ENCODE measurements around the gene HSBP1L1.

The HSBP1L1 gene

GRCh38 chr18:79938196-79938595 is 26.2 kb upstream of the HSBP1L1 start:
- no peaks in the 10 kb centered on the region for H3K36me3 ChIP-seq (ENCODE audit: control insufficient read depth, insufficient read depth, low read length)

GRCh38 chr18:79939096-79939495 is 25.3 kb upstream of the HSBP1L1 start:
- no peaks in the 10 kb centered on the region for H3K9me3 ChIP-seq (ENCODE audit: control insufficient read depth, insufficient read depth, low read length)
- no peak overlapping the region for H3K4me3 ChIP-seq (ENCODE audit: low read length)

More at GRCh38 chr18:79938196-79938595, 26.2 kb upstream of the HSBP1L1 start:
- Histone ChIP-seq H3K4me1 (ENCODE audit: control insufficient read depth, insufficient read depth, low read length) (no peaks in the 10 kb centered on the region), H3K27me3 (ENCODE audit: control insufficient read depth, insufficient read depth, low read length) (no peaks in the 10 kb centered on the region), H3K9me3 (ENCODE audit: control insufficient read depth, insufficient read depth, low read length) (no peaks in the 10 kb centered on the region), H3K27ac (ENCODE audit: low read length) (no peak overlapping the region), H3K4me3 (ENCODE audit: low read length) (no peak overlapping the region)
- no peak for DNase-seq (ENCODE audit: low read depth, low spot score)
- no CpG with 5 or more reads among the region's 9 CpGs for WGBS (ENCODE audit: insufficient coverage, insufficient read length)

GRCh38 chr18:79940126-79940813 is 24.2 kb upstream of the HSBP1L1 start:
- H3K4me3 ChIP-seq (ENCODE audit: low read length): no peak overlapping the region
- no peak for DNase-seq (ENCODE audit: low read depth, low spot score)
- H3K36me3 ChIP-seq (ENCODE audit: control insufficient read depth, insufficient read depth, low read length): no peaks in the 10 kb centered on the region
- H3K27ac ChIP-seq (ENCODE audit: low read length): no peak overlapping the region
- no peaks in the 10 kb centered on the region for H3K27me3 ChIP-seq (ENCODE audit: control insufficient read depth, insufficient read depth, low read length)
- no peaks in the 10 kb centered on the region for H3K9me3 ChIP-seq (ENCODE audit: control insufficient read depth, insufficient read depth, low read length)
- WGBS (ENCODE audit: insufficient coverage, insufficient read length): no CpG with 5 or more reads among the region's 18 CpGs
- H3K4me1 ChIP-seq (ENCODE audit: control insufficient read depth, insufficient read depth, low read length): no peaks in the 10 kb centered on the region

More at GRCh38 chr18:79939096-79939495, 25.3 kb upstream of the HSBP1L1 start:
- no CpG with 5 or more reads among the region's 5 CpGs for WGBS (ENCODE audit: insufficient coverage, insufficient read length)
- no peaks in the 10 kb centered on the region for H3K36me3 ChIP-seq (ENCODE audit: control insufficient read depth, insufficient read depth, low read length)
- H3K4me1 ChIP-seq (ENCODE audit: control insufficient read depth, insufficient read depth, low read length): no peaks in the 10 kb centered on the region
- no peaks in the 10 kb centered on the region for H3K27me3 ChIP-seq (ENCODE audit: control insufficient read depth, insufficient read depth, low read length)
- DNase-seq (ENCODE audit: low read depth, low spot score): no peak
- no peak overlapping the region for H3K27ac ChIP-seq (ENCODE audit: low read length)

- no peak overlapping the region for H3K4me3 ChIP-seq (ENCODE audit: low read length)
- WGBS (ENCODE audit: insufficient coverage, insufficient read length): no CpG with 5 or more reads among the region's 17 CpGs
Observed at GRCh38 chr18:79940814-79941472, 23.5 kb upstream of the HSBP1L1 start.

GRCh38 chr18:79941473-79942119 is 22.8 kb upstream of the HSBP1L1 start:
- no peak for DNase-seq (ENCODE audit: low read depth, low spot score)
- Histone ChIP-seq H3K27ac (ENCODE audit: low read length) (no peak overlapping the region), H3K36me3 (ENCODE audit: control insufficient read depth, insufficient read depth, low read length) (no peaks in the 10 kb centered on the region), H3K27me3 (ENCODE audit: control insufficient read depth, insufficient read depth, low read length) (no peaks in the 10 kb centered on the region), H3K9me3 (ENCODE audit: control insufficient read depth, insufficient read depth, low read length) (no peaks in the 10 kb centered on the region), H3K4me3 (ENCODE audit: low read length) (no peak overlapping the region), H3K4me1 (ENCODE audit: control insufficient read depth, insufficient read depth, low read length) (no peaks in the 10 kb centered on the region)
- no CpG with 5 or more reads among the region's 16 CpGs for WGBS (ENCODE audit: insufficient coverage, insufficient read length)

More at GRCh38 chr18:79940814-79941472, 23.5 kb upstream of the HSBP1L1 start:
- no peak overlapping the region for H3K27ac ChIP-seq (ENCODE audit: low read length)
- H3K9me3 ChIP-seq (ENCODE audit: control insufficient read depth, insufficient read depth, low read length): no peaks in the 10 kb centered on the region
- H3K4me1 ChIP-seq (ENCODE audit: control insufficient read depth, insufficient read depth, low read length): no peaks in the 10 kb centered on the region
- no peaks in the 10 kb centered on the region for H3K36me3 ChIP-seq (ENCODE audit: control insufficient read depth, insufficient read depth, low read length)
- no peaks in the 10 kb centered on the region for H3K27me3 ChIP-seq (ENCODE audit: control insufficient read depth, insufficient read depth, low read length)
- DNase-seq (ENCODE audit: low read depth, low spot score): no peak

- Histone ChIP-seq H3K4me3 (ENCODE audit: low read length) (no peak overlapping the region), H3K27ac (ENCODE audit: low read length) (no peak overlapping the region), H3K36me3 (ENCODE audit: control insufficient read depth, insufficient read depth, low read length) (no peaks in the 10 kb centered on the region), H3K9me3 (ENCODE audit: control insufficient read depth, insufficient read depth, low read length) (no peaks in the 10 kb centered on the region), H3K27me3 (ENCODE audit: control insufficient read depth, insufficient read depth, low read length) (no peaks in the 10 kb centered on the region), H3K4me1 (ENCODE audit: control insufficient read depth, insufficient read depth, low read length) (no peaks in the 10 kb centered on the region)
- no peak for DNase-seq (ENCODE audit: low read depth, low spot score)
- WGBS (ENCODE audit: insufficient coverage, insufficient read length): no CpG with 5 or more reads among the region's 7 CpGs
Observed at GRCh38 chr18:79942211-79942610, 22.2 kb upstream of the HSBP1L1 start.

- Histone ChIP-seq H3K4me1 (ENCODE audit: control insufficient read depth, insufficient read depth, low read length) (no peaks in the 10 kb centered on the region), H3K9me3 (ENCODE audit: control insufficient read depth, insufficient read depth, low read length) (no peaks in the 10 kb centered on the region), H3K36me3 (ENCODE audit: control insufficient read depth, insufficient read depth, low read length) (no peaks in the 10 kb centered on the region), H3K4me3 (ENCODE audit: low read length) (no peak overlapping the region), H3K27ac (ENCODE audit: low read length) (no peak overlapping the region), H3K27me3 (ENCODE audit: control insufficient read depth, insufficient read depth, low read length) (no peaks in the 10 kb centered on the region)
- no CpG with 5 or more reads among the region's 31 CpGs for WGBS (ENCODE audit: insufficient coverage, insufficient read length)
- no peak for DNase-seq (ENCODE audit: low read depth, low spot score)
Observed at GRCh38 chr18:79942786-79943607, 21.4 kb upstream of the HSBP1L1 start.

GRCh38 chr18:79943608-79944125 is 20.8 kb upstream of the HSBP1L1 start:
- no peak for DNase-seq (ENCODE audit: low read depth, low spot score)
- Histone ChIP-seq H3K9me3 (ENCODE audit: control insufficient read depth, insufficient read depth, low read length) (no peaks in the 10 kb centered on the region), H3K4me3 (ENCODE audit: low read length) (no peak overlapping the region), H3K36me3 (ENCODE audit: control insufficient read depth, insufficient read depth, low read length) (no peaks in the 10 kb centered on the region), H3K27me3 (ENCODE audit: control insufficient read depth, insufficient read depth, low read length) (no peaks in the 10 kb centered on the region), H3K4me1 (ENCODE audit: control insufficient read depth, insufficient read depth, low read length) (no peaks in the 10 kb centered on the region), H3K27ac (ENCODE audit: low read length) (no peak overlapping the region)
- WGBS (ENCODE audit: insufficient coverage, insufficient read length): no CpG with 5 or more reads among the region's 20 CpGs

GRCh38 chr18:79944126-79944731 is 20.2 kb upstream of the HSBP1L1 start:
- H3K4me3 ChIP-seq (ENCODE audit: low read length): no peak overlapping the region
- no peak overlapping the region for H3K27ac ChIP-seq (ENCODE audit: low read length)
- DNase-seq (ENCODE audit: low read depth, low spot score): no peak
- no peaks in the 10 kb centered on the region for H3K27me3 ChIP-seq (ENCODE audit: control insufficient read depth, insufficient read depth, low read length)
- no peaks in the 10 kb centered on the region for H3K4me1 ChIP-seq (ENCODE audit: control insufficient read depth, insufficient read depth, low read length)
- H3K36me3 ChIP-seq (ENCODE audit: control insufficient read depth, insufficient read depth, low read length): no peaks in the 10 kb centered on the region
- no CpG with 5 or more reads among the region's 11 CpGs for WGBS (ENCODE audit: insufficient coverage, insufficient read length)
- no peaks in the 10 kb centered on the region for H3K9me3 ChIP-seq (ENCODE audit: control insufficient read depth, insufficient read depth, low read length)

GRCh38 chr18:79944746-79945117 is 19.7 kb upstream of the HSBP1L1 start:
- Histone ChIP-seq H3K27ac (ENCODE audit: low read length) (no peak overlapping the region), H3K9me3 (ENCODE audit: control insufficient read depth, insufficient read depth, low read length) (no peaks in the 10 kb centered on the region), H3K27me3 (ENCODE audit: control insufficient read depth, insufficient read depth, low read length) (no peaks in the 10 kb centered on the region), H3K4me1 (ENCODE audit: control insufficient read depth, insufficient read depth, low read length) (no peaks in the 10 kb centered on the region), H3K4me3 (ENCODE audit: low read length) (no peak overlapping the region), H3K36me3 (ENCODE audit: control insufficient read depth, insufficient read depth, low read length) (no peaks in the 10 kb centered on the region)
- no CpG with 5 or more reads among the region's 3 CpGs for WGBS (ENCODE audit: insufficient coverage, insufficient read length)
- DNase-seq (ENCODE audit: low read depth, low spot score): no peak
